Gastroesophageal sphincter (tissue), 4 donors: Measurements from ENCODE around the gene COL9A2. TPM values are rescaled to one million over a fixed set of nuclear protein-coding genes. Genes with fewer than 3 reads are reported as not detected.

Experiments used
- ATAC-seq: fragments of 150-250 bp; one replicate; pipeline ENCODE4 v1.9.1; 2016; ENCODE audit warnings: mild to moderate bottlenecking, moderate library complexity
- H3K27ac ChIP-seq, 4 donors: fragments of 200-600 bp; sonication (generic) in 3 of 4; 1 replicate in 3 of 4; 2 replicates in 1 of 4; pipeline ENCODE4 v1.5.1; 2016 to 2019
- H3K27me3 ChIP-seq: fragments of 200-600 bp; sonication (generic); one replicate; pipeline ENCODE4 v1.5.1; 2019
- H3K36me3 ChIP-seq, 2 donors: fragments of 200-600 bp; sonication (generic); one replicate each; pipeline ENCODE4 v1.5.1; 2019; ENCODE audit warnings: control low read depth in 1 of 2
- H3K4me1 ChIP-seq, 3 donors: fragments of 200-600 bp; sonication (generic); 1 replicate in 2 of 3; 2 replicates in 1 of 3; pipeline ENCODE4 v1.5.1; 2016 to 2019; ENCODE audit warnings: control low read depth in 2 of 3
- H3K4me3 ChIP-seq, 2 donors: fragments of 200-600 bp; sonication (generic); one replicate each; pipeline ENCODE4 v1.5.1; 2019; ENCODE audit warnings: mild to moderate bottlenecking in 1 of 2, moderate library complexity in 1 of 2
- H3K9me3 ChIP-seq, 3 donors: fragments of 200-600 bp; sonication (generic); one replicate each; pipeline ENCODE4 v1.5.1; 2017 to 2019; ENCODE audit warnings: control low read depth in 2 of 3
- CTCF ChIP-seq, 4 experiments: fragments of 200-600 bp in 2 of 4; fragments of 450-650 bp in 2 of 4; sonication (generic) in 1 of 4; IDR thresholded peaks; one replicate each; pipeline ENCODE4 v1.5.1; 2017 to 2019; ENCODE audit warnings: antibody characterized with exemption in 4 of 4, mild to moderate bottlenecking in 2 of 4, moderate library complexity in 2 of 4
- EP300 ChIP-seq: sonication (generic); formaldehyde crosslinking; IDR thresholded peaks from one replicate; pipeline ENCODE4 v1.6.1; 2017; ENCODE audit warnings: antibody characterized with exemption, mild to moderate bottlenecking
- POLR2A ChIP-seq, 2 donors: fragments of 450-650 bp; IDR thresholded peaks; one replicate each; pipeline ENCODE4 v1.6.1; 2017; ENCODE audit warnings: antibody characterized with exemption in 2 of 2, mild to moderate bottlenecking in 2 of 2, moderate library complexity in 1 of 2
- POLR2AphosphoS5 ChIP-seq: sonication (generic); formaldehyde crosslinking; IDR thresholded peaks from one replicate; pipeline ENCODE4 v1.6.1; 2017; ENCODE audit warnings: antibody characterized with exemption
- WGBS, 2 donors: methylation state at CpG; one replicate each; pipeline ENCODE4 v1.1.5; 2018; ENCODE audit warnings: low coverage in 1 of 2; 5-methylcytosine and 5-hydroxymethylcytosine counted together
- total RNA-seq, 4 donors: library from RNA; depleted of rRNA; stranded (reverse); fragments of >200 nt; gene quantifications; one replicate each; pipeline ENCODE4 v1.1.0, GENCODE V29; 2016

COL9A2 gene
- total RNA-seq, 4 donors from 2014 or later = 1.6 to 12.0 (median 4.9) TPM

GRCh38 chr1:40315239-40315794 lies 1.8 kb downstream of the COL9A2 start:
- ATAC-seq = peak; percentile 85
- TF ChIP-seq EP300 = no peak
- TF ChIP-seq POLR2A (IDR thresholded peaks at IDR 0.05) = no peak
- TF ChIP-seq POLR2AphosphoS5 = no peak
- TF ChIP-seq CTCF (IDR thresholded peaks at IDR 0.05) = peak in 3 of 4 experiments; percentile 93 to 96 (median 94)
- no peaks in the 10 kb centered on the region for H3K36me3 ChIP-seq
- H3K4me1 ChIP-seq = peaks cover 0 to 35% (median 15%) of the 10 kb centered on the region in 3 donors
- H3K27me3 ChIP-seq = peaks cover 41% of the 10 kb centered on the region
- 0% methylated on average over 1 to 2 of the region's 42 CpGs for WGBS, 2 donors
- peak overlapping the region; percentile 14 to 54 for H3K4me3 ChIP-seq
- H3K27ac ChIP-seq = peak overlapping the region in 3 of 4 donors; percentile 48 to 74 (median 58)
- no peaks in the 10 kb centered on the region for H3K9me3 ChIP-seq

GRCh38 chr1:40314721-40315238 lies 2.3 kb downstream of the COL9A2 start:
- Histone ChIP-seq H3K9me3 (no peaks in the 10 kb centered on the region), H3K4me1 (peaks cover 0 to 35% (median 15%) of the 10 kb centered on the region in 3 donors), H3K36me3 (no peaks in the 10 kb centered on the region), H3K27ac (peak overlapping the region in 3 of 4 donors; percentile 48 to 74 (median 58)), H3K4me3 (peak overlapping the region in 1 of 2 donors; percentile 54), H3K27me3 (peaks cover 39% of the 10 kb centered on the region)
- ATAC-seq = no peak
- TF ChIP-seq POLR2A (IDR thresholded peaks at IDR 0.05) (no peak), POLR2AphosphoS5 (no peak), EP300 (no peak), CTCF (IDR thresholded peaks at IDR 0.05) (no peak)
- WGBS, 2 donors = 11 to 34% methylated on average over 5 to 6 of the region's 13 CpGs

GRCh38 chr1:40313958-40314720 lies 2.9 kb downstream of the COL9A2 start:
- Histone ChIP-seq H3K36me3 (no peaks in the 10 kb centered on the region), H3K9me3 (no peaks in the 10 kb centered on the region), H3K4me3 (no peak overlapping the region), H3K27me3 (peaks cover 33% of the 10 kb centered on the region), H3K4me1 (peaks cover 0 to 35% (median 15%) of the 10 kb centered on the region in 3 donors), H3K27ac (peak overlapping the region in 1 of 4 donors; percentile 74)
- WGBS, 2 donors = 98% methylated on average over 5 of the region's 9 CpGs; no CpG with 5 or more reads in 1 of the 2 donors
- ATAC-seq = no peak
- TF ChIP-seq POLR2A (IDR thresholded peaks at IDR 0.05) (no peak), CTCF (IDR thresholded peaks at IDR 0.05) (no peak), POLR2AphosphoS5 (no peak), EP300 (no peak)

- no CpG with 5 or more reads among the region's 5 CpGs for WGBS, 2 donors
- no peak for TF ChIP-seq CTCF (IDR thresholded peaks at IDR 0.05)
- TF ChIP-seq POLR2A (IDR thresholded peaks at IDR 0.05) = no peak
- no peak for TF ChIP-seq EP300
- TF ChIP-seq POLR2AphosphoS5 = no peak
- Histone ChIP-seq H3K36me3 (no peaks in the 10 kb centered on the region), H3K27me3 (peaks cover 31% of the 10 kb centered on the region), H3K9me3 (no peaks in the 10 kb centered on the region), H3K27ac (no peak overlapping the region), H3K4me3 (no peak overlapping the region), H3K4me1 (peaks cover 0 to 35% (median 15%) of the 10 kb centered on the region in 3 donors)
- no peak for ATAC-seq
Observed at GRCh38 chr1:40313329-40313957, 3.6 kb downstream of the COL9A2 start.
